ENCODE measurements around the gene LCN9. TPM values are rescaled to one million over a fixed set of nuclear protein-coding genes. Genes with fewer than 3 reads are reported as not detected.

LCN9 gene
- total RNA-seq, 1 donor from 2014 or later, result not detected

DNA sequence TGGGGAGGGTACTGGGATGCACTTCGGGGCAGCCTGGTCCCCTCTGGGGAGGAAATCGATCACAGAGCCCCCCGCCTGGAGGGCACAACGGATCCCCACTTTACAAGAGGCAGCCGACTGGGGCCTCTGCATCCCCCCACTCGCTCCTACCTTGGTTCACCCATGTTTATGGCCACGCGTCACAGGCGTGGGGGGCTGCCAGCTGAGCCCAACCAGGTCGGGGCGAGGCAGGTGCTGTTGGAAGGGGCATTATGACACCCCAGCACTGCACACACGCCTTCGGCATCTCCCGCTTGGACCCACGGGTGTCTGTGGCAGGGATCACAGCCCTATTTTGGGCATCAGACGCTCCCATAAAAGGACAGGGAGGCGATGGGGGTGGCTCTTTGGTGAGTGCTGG lies 21.6 kb downstream of the LCN9 start:
- no peaks in the 10 kb centered on the region for H3K36me3 ChIP-seq
- H3K4me3 ChIP-seq, result no peak overlapping the region
- intact Hi-C loops (cut with micrococcal nuclease), result no loop called here
- no peaks in the 10 kb centered on the region for H3K9me3 ChIP-seq (replicated peaks)
- no peak overlapping the region for H3K27ac ChIP-seq (replicated peaks)
- H3K27me3 ChIP-seq (ENCODE audit: low read depth), result peaks cover 79% of the 10 kb centered on the region
- TF ChIP-seq, protein P1, sequence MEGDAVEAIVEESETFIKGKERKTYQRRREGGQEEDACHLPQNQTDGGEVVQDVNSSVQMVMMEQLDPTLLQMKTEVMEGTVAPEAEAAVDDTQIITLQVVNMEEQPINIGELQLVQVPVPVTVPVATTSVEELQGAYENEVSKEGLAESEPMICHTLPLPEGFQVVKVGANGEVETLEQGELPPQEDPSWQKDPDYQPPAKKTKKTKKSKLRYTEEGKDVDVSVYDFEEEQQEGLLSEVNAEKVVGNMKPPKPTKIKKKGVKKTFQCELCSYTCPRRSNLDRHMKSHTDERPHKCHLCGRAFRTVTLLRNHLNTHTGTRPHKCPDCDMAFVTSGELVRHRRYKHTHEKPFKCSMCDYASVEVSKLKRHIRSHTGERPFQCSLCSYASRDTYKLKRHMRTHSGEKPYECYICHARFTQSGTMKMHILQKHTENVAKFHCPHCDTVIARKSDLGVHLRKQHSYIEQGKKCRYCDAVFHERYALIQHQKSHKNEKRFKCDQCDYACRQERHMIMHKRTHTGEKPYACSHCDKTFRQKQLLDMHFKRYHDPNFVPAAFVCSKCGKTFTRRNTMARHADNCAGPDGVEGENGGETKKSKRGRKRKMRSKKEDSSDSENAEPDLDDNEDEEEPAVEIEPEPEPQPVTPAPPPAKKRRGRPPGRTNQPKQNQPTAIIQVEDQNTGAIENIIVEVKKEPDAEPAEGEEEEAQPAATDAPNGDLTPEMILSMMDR (IDR thresholded peaks at IDR 0.05; ENCODE audit: borderline replicate concordance), result no peak
- no peak for DNase-seq
- no peaks in the 10 kb centered on the region for H3K4me1 ChIP-seq

DNA sequence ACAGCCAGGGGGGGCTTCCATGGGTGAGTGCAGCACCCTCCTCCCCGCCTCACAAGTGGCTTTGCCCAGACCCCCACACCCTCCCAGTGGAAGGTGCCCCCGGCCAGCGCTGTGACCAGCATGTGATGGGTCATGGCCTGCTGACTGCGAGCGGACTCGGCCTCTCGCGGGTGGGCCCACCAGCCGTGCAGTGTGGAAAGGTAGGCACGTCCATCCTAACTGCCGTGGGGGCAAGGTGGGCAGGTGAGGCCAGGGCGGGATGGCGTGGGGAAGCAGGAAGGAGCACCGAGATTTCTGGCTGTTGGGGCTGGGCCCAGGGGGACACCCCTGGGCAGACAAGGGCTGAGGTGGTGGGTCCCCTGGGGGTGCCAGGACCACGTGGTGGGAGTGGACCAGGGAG lies 24.1 kb downstream of the LCN9 start:
- TF ChIP-seq, protein P1 (IDR thresholded peaks at IDR 0.05; ENCODE audit: borderline replicate concordance), result no peak
- H3K27me3 ChIP-seq (ENCODE audit: low read depth), result peaks cover 81% of the 10 kb centered on the region
- intact Hi-C loops (cut with micrococcal nuclease), result no loop called here

DNA sequence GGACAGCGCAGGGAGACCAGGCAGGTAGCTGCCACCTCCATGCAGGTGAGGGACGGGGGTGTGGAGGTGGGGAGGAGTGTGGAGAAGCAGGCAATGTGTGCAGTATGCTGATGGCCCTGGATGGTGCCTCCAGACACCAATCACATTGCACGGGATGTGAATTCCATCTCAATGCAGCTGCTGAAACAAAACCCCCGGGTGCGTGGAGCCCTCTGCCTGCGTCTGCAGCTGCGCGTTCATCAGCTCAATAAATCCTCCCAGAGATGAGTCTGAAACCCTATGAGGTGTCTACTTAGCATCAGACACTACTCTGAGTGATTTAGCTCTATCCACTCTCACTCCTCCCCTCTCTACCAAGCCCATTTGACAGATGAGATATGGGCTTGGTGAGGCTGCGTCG lies 25.9 kb downstream of the LCN9 start:
- DNase-seq, result no peak
- Histone ChIP-seq H3K9me3 (replicated peaks) (no peaks in the 10 kb centered on the region), H3K4me1 (no peaks in the 10 kb centered on the region), H3K27me3 (ENCODE audit: low read depth) (peaks cover 80% of the 10 kb centered on the region), H3K27ac (replicated peaks) (no peak overlapping the region), H3K4me3 (no peak overlapping the region), H3K36me3 (no peaks in the 10 kb centered on the region)
- TF ChIP-seq, protein P1 (IDR thresholded peaks at IDR 0.05; ENCODE audit: borderline replicate concordance), result no peak
- intact Hi-C loops (cut with micrococcal nuclease), result no loop called here

More for the DNA sequence above, 24.1 kb downstream of the LCN9 start:
- no peaks in the 10 kb centered on the region for H3K9me3 ChIP-seq (replicated peaks)
- no peak overlapping the region for H3K27ac ChIP-seq (replicated peaks)
- H3K36me3 ChIP-seq, result no peaks in the 10 kb centered on the region
- DNase-seq, result no peak
- H3K4me1 ChIP-seq, result no peaks in the 10 kb centered on the region
- H3K4me3 ChIP-seq, result no peak overlapping the region

DNA sequence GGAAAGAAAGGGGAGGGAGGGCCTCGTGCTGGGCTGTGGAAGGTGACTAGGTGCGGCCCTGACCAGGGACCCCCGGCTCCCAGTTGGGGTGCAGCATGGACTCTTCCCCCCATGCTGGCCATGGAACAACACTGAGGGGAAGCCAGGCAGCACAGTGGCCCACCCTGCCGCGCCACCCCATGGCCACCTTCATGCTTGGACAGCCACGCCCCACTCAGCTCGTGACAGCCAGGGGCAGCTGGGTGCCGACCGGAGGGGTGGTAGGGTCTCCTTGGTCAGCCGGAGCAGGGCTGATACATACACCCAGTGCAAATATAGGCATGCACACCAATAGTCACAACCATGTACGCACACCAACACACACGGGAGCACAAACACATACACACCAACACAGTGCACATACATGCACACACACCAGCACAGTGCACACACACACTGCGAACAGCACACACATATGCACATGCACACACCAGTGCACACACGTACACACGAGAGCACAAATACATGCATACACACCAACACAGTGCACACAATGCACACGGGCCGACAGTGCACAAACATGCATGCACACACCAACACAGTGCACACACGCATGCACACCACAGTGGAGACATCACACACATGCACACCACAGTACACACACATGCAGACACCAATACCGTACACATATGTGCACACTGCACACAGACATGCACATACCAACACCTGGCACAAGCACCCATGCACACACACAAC lies 27.9 kb downstream of the LCN9 start:
- TF ChIP-seq, protein P1 (IDR thresholded peaks at IDR 0.05; ENCODE audit: borderline replicate concordance), result no peak
- Histone ChIP-seq H3K36me3 (no peaks in the 10 kb centered on the region), H3K27me3 (ENCODE audit: low read depth) (peaks cover 87% of the 10 kb centered on the region), H3K9me3 (replicated peaks) (no peaks in the 10 kb centered on the region), H3K27ac (replicated peaks) (no peak overlapping the region), H3K4me3 (no peak overlapping the region), H3K4me1 (no peaks in the 10 kb centered on the region)
- intact Hi-C loops (cut with micrococcal nuclease), result no loop called here
- DNase-seq, result no peak

DNA sequence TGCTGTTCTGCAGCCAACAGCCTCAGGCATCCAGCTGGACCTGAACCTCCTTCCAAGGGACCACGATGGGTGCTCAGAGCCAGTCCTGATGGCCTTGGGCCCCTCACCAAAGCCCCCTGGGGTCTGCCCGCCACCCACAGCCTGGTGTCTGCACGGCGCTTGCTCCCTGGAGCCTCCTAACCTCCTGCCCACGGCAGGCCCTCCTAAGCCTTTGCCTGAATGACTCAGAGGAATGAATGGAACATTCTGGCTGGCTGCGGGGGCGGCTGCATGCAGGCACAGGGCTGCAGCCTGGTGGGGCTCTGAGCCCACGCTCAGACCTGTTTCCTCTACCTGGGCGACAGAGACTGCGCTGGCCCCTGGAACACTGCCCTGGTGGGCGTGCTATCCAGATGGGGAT lies 29.3 kb downstream of the LCN9 start:
- TF ChIP-seq, protein P1 (IDR thresholded peaks at IDR 0.05; ENCODE audit: borderline replicate concordance), result no peak
- Histone ChIP-seq H3K4me3 (no peak overlapping the region), H3K9me3 (replicated peaks) (no peaks in the 10 kb centered on the region), H3K4me1 (no peaks in the 10 kb centered on the region), H3K36me3 (no peaks in the 10 kb centered on the region), H3K27ac (replicated peaks) (no peak overlapping the region), H3K27me3 (ENCODE audit: low read depth) (peaks cover 84% of the 10 kb centered on the region)
- DNase-seq, result no peak
- intact Hi-C loops (cut with micrococcal nuclease), result no loop called here
